Stimulated activated CD4-positive, alpha-beta T cell treated with anti-CD3 and anti-CD28 coated beads, Interleukin-4, amount 100 ng/mL, for 24 hours (primary cell): ENCODE data around the gene TANGO2.

Source experiments
- DNase-seq: peaks from one replicate; pipeline ENCODE4 v3.0.0-alpha.2; 2020

Gene TANGO2

DNA sequence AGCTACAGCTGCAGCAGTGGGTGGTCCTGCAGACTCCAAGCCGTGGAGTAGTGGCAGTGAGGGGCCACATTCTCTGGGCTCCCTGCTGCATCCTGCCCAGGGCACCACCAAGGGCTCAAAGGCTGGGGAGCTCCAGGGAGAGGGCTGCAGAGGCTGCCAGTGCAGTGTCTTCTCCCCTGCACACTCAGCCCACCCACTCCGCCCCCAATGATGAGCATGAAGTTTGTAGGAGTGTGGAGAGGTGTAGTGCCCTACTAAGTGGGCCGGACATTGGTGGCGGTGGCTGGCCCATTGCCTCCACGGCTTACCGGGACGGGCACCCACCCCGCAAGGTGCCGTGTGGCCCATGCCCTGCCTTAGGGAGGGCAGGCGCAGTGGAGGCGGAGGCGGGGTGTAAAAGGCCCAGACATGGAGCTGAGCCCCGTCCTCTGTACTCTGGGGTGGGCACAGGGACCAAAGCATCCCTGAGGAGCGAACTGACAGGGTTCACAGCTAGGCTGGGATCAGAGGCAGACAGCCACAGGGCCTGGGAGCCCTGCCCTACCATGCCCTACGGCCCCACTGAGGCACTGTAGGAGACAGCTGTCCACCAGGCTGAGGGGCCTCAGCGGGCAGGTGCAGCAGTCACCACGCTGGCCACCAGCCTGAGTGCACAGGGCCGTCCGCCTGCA, 23.2 kb upstream of the TANGO2 start:
- no peak for DNase-seq

DNA sequence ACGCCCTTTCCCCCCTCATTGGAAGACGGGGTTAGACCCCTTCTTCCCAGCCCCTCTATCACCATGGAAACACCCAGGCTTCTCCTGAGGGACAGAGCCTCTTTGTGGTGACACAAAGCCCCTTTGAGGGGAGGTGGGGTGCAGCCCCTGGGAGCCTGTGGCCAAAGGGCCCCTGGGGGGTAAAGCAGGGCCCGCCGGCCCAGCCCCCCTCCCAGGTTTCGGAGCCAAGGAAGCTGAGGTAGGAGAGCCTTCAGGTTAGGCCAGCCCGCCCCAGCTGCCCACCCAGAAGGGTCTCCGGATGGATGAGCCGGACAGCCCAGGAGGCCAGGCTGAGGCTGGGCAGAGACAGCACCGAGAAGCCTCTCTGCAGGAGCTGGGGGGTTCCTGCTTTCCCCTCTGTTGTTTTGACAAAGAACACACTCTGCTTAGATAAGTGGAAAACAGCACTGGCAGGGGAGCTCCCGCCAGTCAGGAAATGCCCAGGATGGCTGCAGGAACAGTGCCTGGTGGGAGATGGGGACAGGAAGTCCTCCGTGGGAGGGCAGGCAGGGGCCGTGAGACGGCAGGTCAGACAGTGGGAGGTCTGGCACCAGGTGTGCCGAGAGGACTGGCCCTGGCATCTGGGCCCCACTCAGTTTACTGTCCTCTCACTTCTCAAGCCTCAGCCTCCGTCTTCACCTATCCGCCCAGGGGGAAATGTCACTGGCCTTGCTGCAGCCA, 22.5 kb upstream of the TANGO2 start:
- no peak for DNase-seq

DNA sequence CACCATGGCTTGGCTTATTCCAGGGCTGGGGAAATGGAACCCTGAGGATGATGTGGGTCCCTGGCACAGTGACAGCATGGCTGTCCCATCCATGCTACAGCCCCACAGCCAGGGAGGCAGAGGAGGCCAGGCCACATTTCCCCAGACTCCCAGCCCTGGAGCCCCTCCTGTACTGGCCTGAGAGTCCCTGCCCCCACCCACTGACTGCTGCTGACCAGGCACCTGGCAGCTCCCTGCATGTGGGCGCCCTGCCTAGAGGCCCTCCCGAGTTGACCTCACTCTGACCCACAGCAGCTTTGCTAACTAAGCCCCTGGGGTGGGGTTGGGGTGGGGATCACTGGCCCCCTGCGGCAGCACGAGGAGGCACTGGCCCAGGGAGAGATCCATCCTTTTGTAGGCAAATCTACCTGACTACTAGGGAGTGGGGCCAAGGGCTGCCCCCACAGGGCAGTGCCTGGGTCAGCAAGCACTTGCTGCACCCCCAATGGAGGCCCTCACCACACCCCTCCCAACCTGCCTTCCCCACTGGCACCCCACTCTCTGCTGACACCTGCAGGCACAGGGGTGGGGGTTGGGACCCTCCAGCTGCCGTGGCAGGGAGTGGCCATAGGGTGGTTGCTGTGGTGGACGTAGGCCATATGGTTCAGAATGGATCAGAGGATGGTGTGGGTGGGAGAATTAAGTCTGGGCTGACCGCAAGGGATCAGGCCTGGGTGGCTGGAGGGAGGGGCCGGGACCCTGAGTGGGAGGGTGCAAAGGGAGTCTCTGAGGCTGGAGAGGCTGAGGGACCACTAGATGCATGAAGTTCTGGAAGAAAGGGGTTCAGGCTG, 21.7 kb upstream of the TANGO2 start:
- no peak for DNase-seq

GRCh38 chr22:20000246-20001081, 20.4 kb upstream of the TANGO2 start:
- no peak for DNase-seq

DNA sequence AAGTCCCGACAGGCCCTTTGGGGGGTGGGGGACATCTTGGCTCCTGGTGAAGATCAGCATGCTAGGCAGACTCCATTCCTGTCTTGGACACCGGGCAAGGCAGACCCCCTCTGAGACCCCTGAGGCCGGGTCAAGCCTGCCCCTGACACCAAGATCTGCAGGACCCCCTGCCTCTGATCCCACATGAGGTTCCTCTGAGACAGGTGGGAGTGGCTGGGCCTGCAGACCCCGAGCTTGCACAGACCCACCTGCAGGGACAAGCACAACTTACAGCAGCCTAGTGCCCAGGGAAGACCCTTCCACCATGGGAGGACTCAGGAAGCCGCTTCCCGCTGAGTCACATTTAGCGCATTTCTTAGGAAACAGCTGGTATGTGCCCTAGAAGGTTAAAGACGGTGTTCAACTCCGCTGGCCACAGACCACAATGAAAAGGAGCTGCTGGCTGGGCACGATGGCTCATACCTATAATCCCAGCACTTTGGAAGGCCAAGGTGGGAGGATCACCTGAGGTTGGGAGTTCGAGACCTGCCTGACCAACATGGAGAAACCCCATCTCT, 19.8 kb upstream of the TANGO2 start:
- no peak for DNase-seq

DNA sequence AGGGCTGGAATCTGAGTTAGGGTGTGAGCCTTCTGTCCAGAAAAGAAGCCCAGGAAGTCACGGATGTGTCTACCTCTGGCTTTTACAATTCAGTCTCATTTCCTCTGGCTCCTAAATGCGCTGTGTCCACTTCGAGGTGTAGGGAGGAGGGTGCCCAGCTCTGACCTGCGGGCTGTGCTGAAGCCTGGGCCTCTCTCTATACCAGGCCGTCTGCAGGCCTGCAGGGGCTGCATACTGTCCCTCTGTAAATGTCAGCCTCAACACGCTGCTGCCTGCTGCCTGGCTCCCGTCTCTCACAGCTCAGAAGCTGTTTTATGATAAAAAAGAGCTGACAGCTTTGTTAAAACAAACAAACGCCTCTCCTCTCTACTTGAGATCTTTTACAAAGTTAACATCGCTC, 18.8 kb upstream of the TANGO2 start:
- no peak for DNase-seq

DNA sequence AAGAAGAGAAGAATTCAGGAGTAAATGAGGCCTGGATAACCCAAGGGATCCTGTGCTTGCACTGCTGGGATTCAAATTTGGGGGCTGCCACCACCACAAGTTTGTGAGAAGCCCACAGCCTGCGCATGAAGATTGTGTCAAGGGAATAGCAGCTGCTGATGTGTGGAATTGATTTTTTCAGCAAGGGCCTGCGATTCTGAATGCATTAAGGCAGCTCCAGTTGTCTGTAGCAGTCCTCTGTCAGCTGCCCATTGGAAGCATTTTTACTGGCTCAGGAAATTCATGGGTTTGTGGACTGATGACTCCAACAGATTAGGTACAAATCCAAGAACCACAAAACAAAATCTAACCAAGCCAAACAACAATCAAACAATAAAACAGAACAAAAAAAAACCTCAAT, 18.3 kb upstream of the TANGO2 start:
- DNase-seq: no peak

DNA sequence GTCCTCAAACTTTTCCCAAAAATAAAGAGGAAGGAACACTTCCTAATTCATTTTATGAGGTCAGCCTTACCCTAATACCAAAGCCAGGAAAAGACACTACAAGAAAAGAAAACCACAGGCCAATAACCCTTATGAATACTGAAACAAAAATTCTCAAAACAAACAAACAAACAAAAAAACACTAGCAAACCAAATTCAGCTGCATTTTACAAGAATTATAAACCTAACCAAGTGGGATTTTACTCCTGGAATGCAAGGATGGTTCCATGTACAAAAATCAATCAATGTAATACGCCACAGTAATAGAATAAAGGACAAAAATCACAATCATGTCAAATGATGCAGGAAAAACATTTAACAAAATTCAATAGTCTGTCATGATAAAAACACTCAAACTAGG, 17.6 kb upstream of the TANGO2 start:
- no peak for DNase-seq

DNA sequence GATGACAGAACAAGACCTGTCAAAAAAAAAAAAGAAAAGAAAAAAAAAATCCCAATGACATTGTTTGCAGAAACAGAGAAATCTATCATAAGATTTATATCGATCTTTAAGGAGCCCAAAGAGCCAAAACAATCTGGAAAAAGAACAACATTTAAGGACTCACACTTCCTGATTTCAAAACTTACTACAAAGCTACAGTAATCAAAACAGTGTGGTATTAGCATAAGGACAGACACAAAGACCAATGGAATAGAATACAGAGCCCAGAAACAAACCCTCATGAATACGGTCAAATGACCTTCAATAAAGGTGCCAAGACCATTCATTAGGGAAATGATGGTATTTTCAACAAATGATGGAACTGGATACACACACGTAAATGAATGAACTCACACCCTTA, 16.4 kb upstream of the TANGO2 start:
- no peak for DNase-seq

GRCh38 chr22:20008221-20008995, 12.5 kb upstream of the TANGO2 start:
- no peak for DNase-seq

- no peak for DNase-seq
These were observed 11.9 kb upstream of the TANGO2 start for GRCh38 chr22:20009018-20009491.

DNA sequence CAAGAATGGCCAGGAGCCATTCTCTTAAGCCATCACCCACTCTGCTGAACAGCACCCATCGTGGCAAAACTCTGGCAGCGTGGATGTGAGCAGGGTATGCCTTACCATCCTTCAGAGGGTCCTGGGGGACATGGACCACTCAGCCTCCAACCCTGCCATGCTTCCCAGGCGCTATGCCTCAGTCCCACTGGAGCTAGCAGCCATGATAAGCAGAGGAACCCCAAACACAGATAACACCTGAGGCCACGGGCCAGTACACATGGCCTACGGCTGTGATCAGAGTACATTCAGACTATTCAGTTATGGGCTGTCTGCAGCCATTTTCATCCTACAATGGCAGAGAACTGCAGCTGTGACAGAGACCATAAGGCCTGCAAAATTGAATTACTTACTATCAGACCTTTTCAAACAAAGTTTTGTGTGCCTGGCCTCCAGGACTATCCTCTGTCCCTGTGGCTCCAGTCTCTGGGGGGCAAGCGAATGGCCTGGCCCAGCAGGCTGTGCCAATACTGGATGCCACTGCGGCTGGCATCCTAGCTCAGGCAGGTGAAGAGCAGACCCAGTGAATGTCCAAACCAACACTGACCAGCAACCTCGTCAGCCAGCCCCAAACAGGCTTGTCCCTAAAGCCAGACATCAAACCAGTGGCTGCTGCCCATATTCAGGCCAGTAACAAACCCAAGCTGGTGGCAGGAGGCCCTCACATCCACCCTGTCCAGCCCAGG, 11.2 kb upstream of the TANGO2 start:
- no peak for DNase-seq

DNA sequence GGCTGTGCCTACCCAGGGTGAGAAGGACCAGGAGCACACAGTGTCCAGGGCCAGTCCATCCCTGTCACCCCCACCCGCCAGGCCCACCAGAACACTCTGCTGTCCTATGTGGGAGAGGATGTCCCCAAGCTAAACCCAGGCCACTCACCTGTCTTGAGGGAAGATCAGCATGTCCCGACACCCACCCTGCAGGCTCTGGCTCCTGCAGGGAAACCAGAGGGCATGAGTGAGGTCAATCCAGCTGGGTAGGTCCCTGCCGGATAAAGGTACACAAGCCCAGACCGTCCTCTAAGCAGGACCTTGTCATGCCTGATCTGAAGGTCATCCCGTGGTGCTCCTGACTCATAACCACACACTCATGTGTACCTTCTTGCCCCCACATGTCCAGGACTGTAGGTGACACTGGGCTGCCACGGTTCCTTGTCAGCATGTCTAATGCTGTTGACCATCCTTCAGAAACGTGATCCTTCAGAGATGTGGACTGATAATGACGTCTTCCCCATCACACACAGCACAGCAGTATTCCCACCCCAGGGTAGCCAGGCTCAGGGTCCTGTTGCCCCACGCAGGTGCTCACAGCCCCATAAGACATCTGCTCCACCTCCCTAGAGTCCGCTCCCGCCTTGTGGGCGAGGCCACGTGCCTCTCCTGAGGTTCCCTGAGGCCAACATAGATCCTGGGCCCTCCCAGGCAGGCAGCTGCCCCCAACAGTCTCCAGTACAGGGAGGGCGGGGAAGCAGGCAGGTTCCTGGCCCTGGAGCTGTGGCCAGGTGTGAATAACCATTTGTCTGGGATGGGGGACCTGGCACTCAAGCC, 10.4 kb upstream of the TANGO2 start:
- no peak for DNase-seq

- no peak for DNase-seq
These were observed 9.6 kb upstream of the TANGO2 start for GRCh38 chr22:20011123-20011992.

- DNase-seq: no peak
These were observed 8.7 kb upstream of the TANGO2 start for GRCh38 chr22:20011993-20012740.

DNA sequence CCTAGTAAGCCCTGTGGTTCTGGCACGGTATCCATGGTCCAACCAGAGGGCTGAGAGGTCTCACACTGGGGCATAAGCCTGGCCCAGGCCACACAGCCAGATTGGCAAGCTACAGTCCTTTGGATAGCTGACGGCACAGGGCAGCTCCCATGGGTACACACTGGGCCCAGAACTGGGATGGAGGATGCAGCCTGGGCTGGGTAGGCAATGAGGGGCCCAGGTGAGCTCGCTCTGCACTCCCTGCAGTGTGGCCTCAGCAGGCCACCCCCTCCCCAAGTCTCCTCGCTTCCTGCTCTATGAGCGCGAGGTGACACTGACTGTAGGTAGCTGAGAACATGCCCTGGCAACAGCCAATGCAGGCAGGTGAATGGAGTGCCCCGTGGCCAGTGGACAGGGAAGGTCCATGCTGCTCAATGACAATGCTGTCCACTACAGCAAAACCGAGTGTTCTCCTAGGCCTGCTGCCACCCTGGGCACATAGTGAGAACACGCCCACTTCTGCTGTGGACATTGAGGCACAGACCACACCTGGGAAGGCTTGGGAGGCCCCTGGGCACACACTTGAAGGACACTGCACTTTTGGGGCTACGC, 8.1 kb upstream of the TANGO2 start:
- no peak for DNase-seq

DNA sequence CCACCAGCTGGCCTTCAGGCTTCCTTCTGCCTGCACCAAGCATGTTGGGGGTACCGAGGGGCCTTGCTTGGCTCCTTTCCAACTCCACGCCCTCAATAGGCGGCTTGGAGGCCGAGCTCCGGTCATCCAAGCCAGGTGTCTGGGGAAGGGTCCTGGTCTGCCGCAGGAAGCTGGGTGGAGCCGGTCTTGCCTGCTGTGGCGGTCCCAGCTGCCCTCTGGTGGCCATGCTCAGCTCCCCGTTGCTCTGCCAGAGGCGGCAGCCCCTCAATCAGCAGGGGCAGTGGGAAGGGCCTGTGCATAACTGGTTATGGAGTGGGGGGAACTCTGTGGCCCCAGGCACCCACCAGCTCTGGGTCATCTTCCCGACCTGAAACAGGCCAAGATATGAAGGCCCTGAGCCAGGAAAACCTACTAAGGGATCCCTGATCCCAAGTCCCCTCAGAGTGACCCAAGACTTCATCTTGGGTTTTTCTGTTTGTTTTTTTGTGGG, 7.5 kb upstream of the TANGO2 start:
- peak; percentile 21 for DNase-seq
